HG02678 (cell line): Measurements from ENCODE around the gene TMED5.
"Not testable (repeated sequence)": the region's sequence is repeated elsewhere in the genome, so short reads cannot be mapped to it uniquely, and the experiment has no call there.

Experiments
- ATAC-seq: cut with Tn5 transposase; IDR thresholded peaks from one replicate; pipeline ENCODE4 v1.9.1; 2021; ENCODE audit warnings: mild to moderate bottlenecking, moderate library complexity; ENCODE audit not compliant: unreplicated experiment

TMED5 gene

GRCh38 chr1:93172778-93173177 is 7.4 kb downstream of the TMED5 start:
- no peak for ATAC-seq

GRCh38 chr1:93171549-93172034 is 8.6 kb downstream of the TMED5 start:
- ATAC-seq, result no peak

GRCh38 chr1:93170141-93170678 is 10.0 kb downstream of the TMED5 start:
- not testable (repeated sequence) for ATAC-seq

GRCh38 chr1:93167006-93167405 is 13.2 kb downstream of the TMED5 start:
- ATAC-seq, result no peak

GRCh38 chr1:93165895-93166294 is 14.3 kb downstream of the TMED5 start:
- ATAC-seq, result not testable (repeated sequence)

- no peak for ATAC-seq
Observed at GRCh38 chr1:93164816-93165215, 15.4 kb downstream of the TMED5 start.

- not testable (repeated sequence) for ATAC-seq
Observed at GRCh38 chr1:93163314-93163713, 16.9 kb downstream of the TMED5 start.

- ATAC-seq, result no peak
Observed at GRCh38 chr1:93159337-93159736, 20.9 kb downstream of the TMED5 start.

- no peak for ATAC-seq
Observed at GRCh38 chr1:93155335-93155734, 24.9 kb downstream of the TMED5 start.

- no peak for ATAC-seq
Observed at GRCh38 chr1:93154898-93155297, 25.3 kb downstream of the TMED5 start.

- ATAC-seq, result no peak
Observed at GRCh38 chr1:93152835-93153234, 27.4 kb downstream of the TMED5 start.

- ATAC-seq, result no peak
Observed at GRCh38 chr1:93151474-93151873, 28.7 kb downstream of the TMED5 start.

- ATAC-seq, result no peak
Observed at GRCh38 chr1:93150729-93151128, 29.5 kb downstream of the TMED5 start.

- no peak for ATAC-seq
Observed at GRCh38 chr1:93148001-93148400, 32.2 kb downstream of the TMED5 start.

GRCh38 chr1:93143769-93144168 is 36.4 kb downstream of the TMED5 start:
- ATAC-seq, result no peak

- no peak for ATAC-seq
Observed at GRCh38 chr1:93143136-93143535, 37.1 kb downstream of the TMED5 start.

GRCh38 chr1:93142161-93142560 is 38.1 kb downstream of the TMED5 start:
- no peak for ATAC-seq

- ATAC-seq, result no peak
Observed at GRCh38 chr1:93140106-93140505, 40.1 kb downstream of the TMED5 start.

GRCh38 chr1:93137604-93138292 is 42.5 kb downstream of the TMED5 start:
- ATAC-seq, result no peak

GRCh38 chr1:93136445-93136844 is 43.8 kb downstream of the TMED5 start:
- no peak for ATAC-seq

GRCh38 chr1:93132638-93133037 is 47.6 kb downstream of the TMED5 start:
- no peak for ATAC-seq

- no peak for ATAC-seq
Observed at GRCh38 chr1:93129507-93130099, 50.6 kb downstream of the TMED5 start.
